CD8-positive, alpha-beta memory T cell (primary cell): ENCODE measurements around the gene TMEM132C. TPM values are rescaled to one million over a fixed set of nuclear protein-coding genes. Genes with fewer than 3 reads are reported as not detected.
"Not testable (repeated sequence)": the region's sequence is repeated elsewhere in the genome, so short reads cannot be mapped to it uniquely, and the experiment has no call there.

ENCODE experiments used
- CTCF ChIA-PET: fragments of 350-600 bp; sonication (Branson Sonifier 250); formaldehyde crosslinking; loops from one replicate; lab custom pipeline; 2021; ENCODE audit warnings: antibody characterized with exemption; lab: Charles Lee
- POLR2A ChIA-PET: fragments of 350-600 bp; sonication (Branson Sonifier 250); formaldehyde crosslinking; loops from one replicate; lab custom pipeline; 2021; ENCODE audit warnings: antibody characterized with exemption; lab: Charles Lee
- DNase-seq, 5 donors: peaks; one replicate each; pipeline versions ENCODE4 v3.0.0 to v3.0.0-alpha.2; 2020 to 2022; ENCODE audit warnings: mixed read lengths in 1 of 5
- H3K27ac ChIP-seq: one replicate; pipeline ENCODE4 v1.7.0; 2013; ENCODE audit warnings: low read depth, mild to moderate bottlenecking, low read length, moderate library complexity
- H3K27me3 ChIP-seq: 2 replicates; pipeline ENCODE4 v1.7.0; 2013; ENCODE audit warnings: low read length, mild to moderate bottlenecking; ENCODE audit not compliant: insufficient read depth, poor library complexity, severe bottlenecking
- H3K36me3 ChIP-seq: 2 replicates; pipeline ENCODE4 v1.7.0; 2013; ENCODE audit warnings: mild to moderate bottlenecking, low read length, moderate library complexity; ENCODE audit not compliant: insufficient read depth
- H3K4me1 ChIP-seq: 2 replicates; pipeline ENCODE4 v1.7.0; 2013; ENCODE audit warnings: mild to moderate bottlenecking, low read length, moderate library complexity; ENCODE audit not compliant: insufficient read depth
- H3K4me3 ChIP-seq: 2 replicates; pipeline ENCODE4 v1.7.0; 2013; ENCODE audit warnings: mild to moderate bottlenecking, low read length
- H3K9me3 ChIP-seq: 2 replicates; pipeline ENCODE4 v1.7.0; 2013; ENCODE audit warnings: mild to moderate bottlenecking, low read length
- H3K27ac Mint-ChIP-seq, 8 donors: one replicate each; pipeline ENCODE4 v1.8.0; 2020 to 2021; ENCODE audit warnings: mixed read lengths in 8 of 8, mild to moderate bottlenecking in 6 of 8, inconsistent platforms in 3 of 8, moderate library complexity in 3 of 8
- H3K27me3 Mint-ChIP-seq, 2 donors: one replicate each; pipeline ENCODE4 v1.8.0; 2020 to 2021; ENCODE audit warnings: mixed read lengths in 2 of 2, mild to moderate bottlenecking in 1 of 2, moderate library complexity in 1 of 2
- H3K36me3 Mint-ChIP-seq, 3 donors: one replicate each; pipeline ENCODE4 v1.8.0; 2020 to 2021; ENCODE audit warnings: mixed read lengths in 3 of 3, inconsistent platforms in 1 of 3, mild to moderate bottlenecking in 1 of 3
- H3K4me1 Mint-ChIP-seq, 3 donors: one replicate each; pipeline ENCODE4 v1.8.0; 2020 to 2021; ENCODE audit warnings: mixed read lengths in 3 of 3, inconsistent platforms in 1 of 3, mild to moderate bottlenecking in 1 of 3
- H3K4me3 Mint-ChIP-seq, 7 donors: one replicate each; pipeline ENCODE4 v1.8.0; 2020 to 2021; ENCODE audit warnings: mixed read lengths in 7 of 7, mild to moderate bottlenecking in 6 of 7, moderate library complexity in 4 of 7, inconsistent platforms in 2 of 7
- H3K9me3 Mint-ChIP-seq, 5 donors: one replicate each; pipeline ENCODE4 v1.8.0; 2020 to 2022; ENCODE audit warnings: mixed read lengths in 5 of 5, mild to moderate bottlenecking in 3 of 5, moderate library complexity in 2 of 5, inconsistent platforms in 1 of 5
- polyA plus RNA-seq: library from polyadenylated mRNA; unstranded; fragments of 300-500 nt; fragmentation: Illumina TruSeq; gene quantifications from one replicate; pipeline ENCODE4 v1.2.3, GENCODE V29; 2021
- total RNA-seq, 2 experiments: library from RNA; stranded (reverse); gene quantifications; one replicate each; pipeline ENCODE4 v1.2.3, GENCODE V29; 2021

The TMEM132C gene
- total and polyA plus RNA-seq, 3 experiments from 2014 or later: not detected

GRCh38 chr12:128250096-128250495 lies 16.9 kb upstream of the TMEM132C start:
- Histone ChIP-seq H3K9me3 (no peaks in the 10 kb centered on the region), H3K4me3 (no peak overlapping the region), H3K36me3 (no peaks in the 10 kb centered on the region), H3K27ac (no peak overlapping the region), H3K4me1 (no peaks in the 10 kb centered on the region), H3K27me3 (no peaks in the 10 kb centered on the region)
- Mint-ChIP-seq H3K27me3 (peaks cover 0 to 1% of the 10 kb centered on the region in 2 donors), H3K27ac (no peak overlapping the region), H3K4me3 (no peak overlapping the region), H3K36me3 (no peaks in the 10 kb centered on the region), H3K9me3 (peaks cover 0 to 6% (median 2%) of the 10 kb centered on the region in 5 donors), H3K4me1 (no peaks in the 10 kb centered on the region)
- ChIA-PET CTCF (no interaction called here), POLR2A (no interaction called here)
- DNase-seq: no peak

GRCh38 chr12:128253829-128254228 lies 13.1 kb upstream of the TMEM132C start:
- not testable (repeated sequence) for H3K4me3 Mint-ChIP-seq, H3K27ac Mint-ChIP-seq, H3K9me3 Mint-ChIP-seq

GRCh38 chr12:128258866-128259555 lies 8.0 kb upstream of the TMEM132C start:
- Histone ChIP-seq H3K9me3 (no peaks in the 10 kb centered on the region), H3K27ac (no peak overlapping the region), H3K4me3 (no peak overlapping the region), H3K27me3 (no peaks in the 10 kb centered on the region), H3K4me1 (no peaks in the 10 kb centered on the region), H3K36me3 (no peaks in the 10 kb centered on the region)
- peaks cover 5 to 6% of the 10 kb centered on the region in 2 donors for H3K27me3 Mint-ChIP-seq
- CTCF ChIA-PET: interaction anchor here (0.6 kb wide), 1 partner anchor 38 kb away, joined by 3 read pairs; no protein-coding TSS in a partner anchor
- DNase-seq: no peak
- H3K27ac Mint-ChIP-seq: no peak overlapping the region
- H3K36me3 Mint-ChIP-seq: no peaks in the 10 kb centered on the region
- H3K9me3 Mint-ChIP-seq: peaks cover 0 to 3% (median 2%) of the 10 kb centered on the region in 5 donors
- POLR2A ChIA-PET: no interaction called here
- no peaks in the 10 kb centered on the region for H3K4me1 Mint-ChIP-seq
- H3K4me3 Mint-ChIP-seq: no peak overlapping the region

More at GRCh38 chr12:128253829-128254228, 13.1 kb upstream of the TMEM132C start:
- POLR2A ChIA-PET, H3K36me3 Mint-ChIP-seq, H3K27me3 ChIP-seq, H3K36me3 ChIP-seq, H3K27me3 Mint-ChIP-seq, DNase-seq, H3K4me1 Mint-ChIP-seq, H3K4me3 ChIP-seq, H3K9me3 ChIP-seq, CTCF ChIA-PET, H3K4me1 ChIP-seq, H3K27ac ChIP-seq: not testable (repeated sequence)

- no peaks in the 10 kb centered on the region for H3K36me3 Mint-ChIP-seq
- Histone ChIP-seq H3K9me3 (no peaks in the 10 kb centered on the region), H3K27ac (no peak overlapping the region), H3K27me3 (no peaks in the 10 kb centered on the region), H3K4me1 (no peaks in the 10 kb centered on the region), H3K36me3 (no peaks in the 10 kb centered on the region), H3K4me3 (no peak overlapping the region)
- POLR2A ChIA-PET: no interaction called here
- no peak for DNase-seq
- CTCF ChIA-PET: interaction anchor here (0.6 kb wide), 1 partner anchor 39 kb away, joined by 3 read pairs; no protein-coding TSS in a partner anchor
- H3K27ac Mint-ChIP-seq: no peak overlapping the region
- no peak overlapping the region for H3K4me3 Mint-ChIP-seq
- H3K4me1 Mint-ChIP-seq: no peaks in the 10 kb centered on the region
- peaks cover 9 to 11% of the 10 kb centered on the region in 2 donors for H3K27me3 Mint-ChIP-seq
- peaks cover 0 to 7% (median 2%) of the 10 kb centered on the region in 5 donors for H3K9me3 Mint-ChIP-seq
Measured at GRCh38 chr12:128259556-128260070, 7.4 kb upstream of the TMEM132C start.

- Mint-ChIP-seq H3K4me3 (no peak overlapping the region), H3K9me3 (peaks cover 0 to 7% (median 2%) of the 10 kb centered on the region in 5 donors), H3K27me3 (peaks cover 14 to 30% of the 10 kb centered on the region in 2 donors), H3K4me1 (peaks cover 0 to 1% (median 0%) of the 10 kb centered on the region in 3 donors), H3K36me3 (no peaks in the 10 kb centered on the region), H3K27ac (no peak overlapping the region)
- H3K4me3 ChIP-seq: no peak overlapping the region
- H3K36me3 ChIP-seq: no peaks in the 10 kb centered on the region
- DNase-seq: no peak
- CTCF ChIA-PET: no interaction called here
- H3K4me1 ChIP-seq: no peaks in the 10 kb centered on the region
- H3K27ac ChIP-seq: no peak overlapping the region
- no peaks in the 10 kb centered on the region for H3K9me3 ChIP-seq
- POLR2A ChIA-PET: no interaction called here
- no peaks in the 10 kb centered on the region for H3K27me3 ChIP-seq
Measured at GRCh38 chr12:128261757-128262156, 5.2 kb upstream of the TMEM132C start.

- Histone ChIP-seq H3K9me3 (no peaks in the 10 kb centered on the region), H3K27me3 (no peaks in the 10 kb centered on the region), H3K4me3 (no peak overlapping the region), H3K4me1 (no peaks in the 10 kb centered on the region), H3K27ac (no peak overlapping the region), H3K36me3 (no peaks in the 10 kb centered on the region)
- Mint-ChIP-seq H3K4me3 (no peak overlapping the region), H3K27me3 (peaks cover 27 to 57% of the 10 kb centered on the region in 2 donors), H3K9me3 (peaks cover 0 to 7% (median 3%) of the 10 kb centered on the region in 5 donors), H3K36me3 (no peaks in the 10 kb centered on the region), H3K27ac (no peak overlapping the region), H3K4me1 (peaks cover 0 to 1% (median 0%) of the 10 kb centered on the region in 3 donors)
- ChIA-PET CTCF (no interaction called here), POLR2A (no interaction called here)
- no peak for DNase-seq
Measured at GRCh38 chr12:128265566-128265965, 1.4 kb upstream of the TMEM132C start.

GRCh38 chr12:128266086-128266485 lies 884 bp upstream of the TMEM132C start:
- Histone ChIP-seq H3K27me3 (no peaks in the 10 kb centered on the region), H3K27ac (no peak overlapping the region), H3K9me3 (no peaks in the 10 kb centered on the region), H3K4me3 (no peak overlapping the region), H3K36me3 (no peaks in the 10 kb centered on the region), H3K4me1 (no peaks in the 10 kb centered on the region)
- ChIA-PET POLR2A (no interaction called here), CTCF (no interaction called here)
- Mint-ChIP-seq H3K4me3 (peak overlapping the region in 3 of 7 donors; percentile 27 to 54 (median 45)), H3K9me3 (peaks cover 0 to 7% (median 3%) of the 10 kb centered on the region in 5 donors), H3K27me3 (peaks cover 27 to 59% of the 10 kb centered on the region in 2 donors), H3K4me1 (peaks cover 0 to 1% (median 0%) of the 10 kb centered on the region in 3 donors), H3K27ac (no peak overlapping the region), H3K36me3 (no peaks in the 10 kb centered on the region)
- no peak for DNase-seq

- H3K4me3 Mint-ChIP-seq: peak overlapping the region in 2 of 7 donors; percentile 45 to 54
- H3K9me3 Mint-ChIP-seq: peaks cover 0 to 7% (median 3%) of the 10 kb centered on the region in 5 donors
- Histone ChIP-seq H3K4me3 (no peak overlapping the region), H3K9me3 (no peaks in the 10 kb centered on the region), H3K36me3 (no peaks in the 10 kb centered on the region), H3K27ac (no peak overlapping the region), H3K27me3 (no peaks in the 10 kb centered on the region), H3K4me1 (no peaks in the 10 kb centered on the region)
- ChIA-PET POLR2A (no interaction called here), CTCF (no interaction called here)
- H3K27ac Mint-ChIP-seq: no peak overlapping the region
- DNase-seq: no peak
- no peaks in the 10 kb centered on the region for H3K36me3 Mint-ChIP-seq
- peaks cover 27 to 59% of the 10 kb centered on the region in 2 donors for H3K27me3 Mint-ChIP-seq
- H3K4me1 Mint-ChIP-seq: peaks cover 0 to 1% (median 0%) of the 10 kb centered on the region in 3 donors
Measured at GRCh38 chr12:128266541-128267130, 334 bp upstream of the TMEM132C start.
